LNCaP clone FGC (cell line): ENCODE data around the gene LPCAT3.

ENCODE experiments used
- DNase-seq: peaks from one replicate; pipeline ENCODE4 v3.0.0-alpha.2; 2011; ENCODE audit warnings: low read depth
- H3K4me3 ChIP-seq: 2 replicates; pipeline ENCODE4 v1.5.1; 2011; ENCODE audit warnings: mild to moderate bottlenecking, low read depth, low read length, control low read depth
- CTCF ChIP-seq: IDR thresholded peaks from 2 replicates; pipeline ENCODE4 v1.5.1; 2012; ENCODE audit warnings: mild to moderate bottlenecking; ENCODE audit not compliant: control insufficient read depth, insufficient read depth; ENCODE audit errors: extremely low read depth

The LPCAT3 gene

DNA sequence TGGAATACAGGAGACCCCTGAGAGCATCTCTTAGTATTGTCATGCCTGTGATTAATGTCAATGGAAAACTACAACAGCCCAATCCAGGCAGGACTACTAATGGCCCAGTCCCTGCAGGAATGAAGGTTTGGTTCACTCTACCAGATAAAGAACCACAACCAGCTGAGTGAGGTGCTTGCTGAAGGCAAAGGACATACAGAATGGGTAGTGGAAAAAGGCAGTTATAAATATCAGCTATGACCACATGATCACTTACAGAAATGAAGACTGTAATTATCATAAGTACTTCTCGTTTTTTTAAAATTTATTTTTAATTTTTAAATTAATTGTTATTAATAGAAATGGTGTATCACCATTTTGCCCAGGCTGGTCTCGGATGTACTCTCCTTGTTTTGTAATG is 17.2 kb upstream of the LPCAT3 start:
- no peak for TF ChIP-seq CTCF
- DNase-seq: no peak
- no peak overlapping the region for H3K4me3 ChIP-seq

DNA sequence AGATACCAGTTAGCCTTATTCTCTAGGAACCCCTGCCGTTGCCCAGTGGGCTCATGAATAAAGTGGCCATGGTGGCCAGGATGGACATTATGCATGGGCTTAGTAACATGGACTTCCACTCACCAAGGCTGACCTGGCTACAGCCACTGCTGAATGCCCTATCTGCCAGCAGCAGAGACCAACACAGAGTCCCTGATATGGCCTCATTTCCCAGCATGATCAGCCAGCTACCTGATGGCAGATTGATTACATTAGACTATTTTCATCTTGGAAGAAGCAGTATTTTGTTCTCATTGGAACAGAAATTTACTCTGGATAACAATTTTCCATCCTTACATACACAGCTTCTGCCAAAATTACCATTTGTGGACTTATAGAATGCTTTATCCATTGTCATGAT is 16.2 kb upstream of the LPCAT3 start:
- no peak for DNase-seq
- no peak for TF ChIP-seq CTCF
- H3K4me3 ChIP-seq: no peak overlapping the region

GRCh38 chr12:7032990-7033389 is 14.7 kb upstream of the LPCAT3 start:
- H3K4me3 ChIP-seq: no peak overlapping the region
- TF ChIP-seq CTCF: no peak
- no peak for DNase-seq

GRCh38 chr12:7031306-7031705 is 13.0 kb upstream of the LPCAT3 start:
- DNase-seq: no peak
- no peak overlapping the region for H3K4me3 ChIP-seq
- no peak for TF ChIP-seq CTCF

DNA sequence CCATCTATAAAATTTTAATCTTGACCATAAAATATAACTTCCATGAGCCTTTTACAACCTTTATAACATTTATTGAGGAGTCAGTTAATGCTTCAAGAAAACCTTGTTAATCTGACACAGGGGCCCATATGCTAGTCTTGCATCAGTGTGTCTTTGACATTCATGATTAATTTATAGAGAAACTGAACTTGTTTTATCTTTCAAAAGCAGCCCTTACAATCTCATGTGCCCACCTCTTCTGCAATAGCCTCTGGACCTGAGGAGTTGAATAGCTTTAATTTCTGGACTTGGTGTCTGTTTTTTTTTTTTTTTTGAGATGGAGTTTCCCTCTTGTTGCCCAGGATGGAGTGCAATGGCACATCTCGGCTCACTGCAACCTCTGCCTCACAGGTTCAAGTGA is 8.6 kb upstream of the LPCAT3 start:
- TF ChIP-seq CTCF: no peak
- no peak for DNase-seq

DNA sequence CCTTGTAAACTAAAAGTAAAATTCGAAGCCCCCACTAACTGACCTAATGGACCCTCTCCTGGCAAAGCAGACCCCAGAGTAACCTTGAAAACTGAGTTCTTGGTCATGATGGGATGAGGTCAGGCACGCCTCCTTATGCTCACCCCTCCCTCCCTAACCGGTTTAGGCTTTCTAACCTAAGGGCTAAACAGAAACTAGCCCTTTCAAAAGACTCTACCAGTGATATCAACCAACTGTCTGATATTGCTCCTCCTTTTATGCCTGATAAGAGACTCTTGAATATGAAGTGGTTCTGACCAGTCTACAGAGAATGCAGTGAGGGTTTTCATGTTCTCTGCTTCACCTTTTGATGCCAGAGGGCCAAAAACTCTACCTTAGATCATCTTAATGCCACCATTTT is 4.8 kb upstream of the LPCAT3 start:
- TF ChIP-seq CTCF: no peak
- no peak for DNase-seq
- no peak overlapping the region for H3K4me3 ChIP-seq

More for the DNA sequence above, 8.6 kb upstream of the LPCAT3 start:
- no peak overlapping the region for H3K4me3 ChIP-seq

DNA sequence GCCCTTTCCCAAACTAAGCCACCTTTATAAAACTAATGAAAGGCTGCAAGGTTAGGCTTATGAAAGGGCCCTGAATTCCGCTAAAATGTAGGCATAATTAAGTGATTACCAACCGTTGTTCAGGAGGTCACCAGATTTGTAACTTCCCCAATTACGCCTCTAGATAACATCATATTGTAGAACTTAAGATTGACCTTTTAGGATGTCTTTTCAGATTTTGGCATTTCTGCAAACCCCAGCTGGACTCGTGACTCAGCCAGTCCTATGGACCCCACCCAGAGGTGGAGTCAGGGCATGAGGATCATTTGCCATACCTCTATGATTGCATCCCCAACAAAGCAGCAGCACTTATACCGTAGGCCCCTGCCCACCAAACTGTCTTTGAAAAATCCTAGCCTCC is 3.7 kb upstream of the LPCAT3 start:
- TF ChIP-seq CTCF: no peak
- no peak for DNase-seq
- no peak overlapping the region for H3K4me3 ChIP-seq
